Measurements from ENCODE around the gene SLC39A13.

Gene SLC39A13

GRCh38 chr11:47410370-47411264, 2.2 kb downstream of the SLC39A13 start:
- peaks cover 10% of the 10 kb centered on the region for H3F3A ChIP-seq (ENCODE audit: insufficient read depth, low read length)
- no peak for DNase-seq
- H3K4me2 ChIP-seq (ENCODE audit: low read depth, low read length): no peak overlapping the region
- H3K27me3 ChIP-seq (replicated peaks; ENCODE audit: insufficient read depth, low read length): no peaks in the 10 kb centered on the region
- H3K4me1 ChIP-seq (ENCODE audit: low read length): peaks cover 15% of the 10 kb centered on the region
- no peak overlapping the region for H3K4me3 ChIP-seq (ENCODE audit: low read length)
- no peak overlapping the region for H3K27ac ChIP-seq (ENCODE audit: low read length)
- H4K20me1 ChIP-seq (ENCODE audit: insufficient read depth, low read length): no peaks in the 10 kb centered on the region
- no peaks in the 10 kb centered on the region for H3K9me2 ChIP-seq (replicated peaks; ENCODE audit: insufficient read depth, low read length)
- no peak overlapping the region for H2AFZ ChIP-seq (ENCODE audit: low read length)
- H3K9me3 ChIP-seq (replicated peaks; ENCODE audit: insufficient read depth, low read length): no peaks in the 10 kb centered on the region
- H3K36me3 ChIP-seq (replicated peaks; ENCODE audit: insufficient read depth, low read length): no peaks in the 10 kb centered on the region
- no peaks in the 10 kb centered on the region for H3K79me2 ChIP-seq (ENCODE audit: low read length)
- no peak overlapping the region for H3K9ac ChIP-seq (ENCODE audit: low read length)
- TF ChIP-seq, protein P1, sequence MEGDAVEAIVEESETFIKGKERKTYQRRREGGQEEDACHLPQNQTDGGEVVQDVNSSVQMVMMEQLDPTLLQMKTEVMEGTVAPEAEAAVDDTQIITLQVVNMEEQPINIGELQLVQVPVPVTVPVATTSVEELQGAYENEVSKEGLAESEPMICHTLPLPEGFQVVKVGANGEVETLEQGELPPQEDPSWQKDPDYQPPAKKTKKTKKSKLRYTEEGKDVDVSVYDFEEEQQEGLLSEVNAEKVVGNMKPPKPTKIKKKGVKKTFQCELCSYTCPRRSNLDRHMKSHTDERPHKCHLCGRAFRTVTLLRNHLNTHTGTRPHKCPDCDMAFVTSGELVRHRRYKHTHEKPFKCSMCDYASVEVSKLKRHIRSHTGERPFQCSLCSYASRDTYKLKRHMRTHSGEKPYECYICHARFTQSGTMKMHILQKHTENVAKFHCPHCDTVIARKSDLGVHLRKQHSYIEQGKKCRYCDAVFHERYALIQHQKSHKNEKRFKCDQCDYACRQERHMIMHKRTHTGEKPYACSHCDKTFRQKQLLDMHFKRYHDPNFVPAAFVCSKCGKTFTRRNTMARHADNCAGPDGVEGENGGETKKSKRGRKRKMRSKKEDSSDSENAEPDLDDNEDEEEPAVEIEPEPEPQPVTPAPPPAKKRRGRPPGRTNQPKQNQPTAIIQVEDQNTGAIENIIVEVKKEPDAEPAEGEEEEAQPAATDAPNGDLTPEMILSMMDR (IDR thresholded peaks at IDR 0.05; ENCODE audit: low read length): no peak
- TF ChIP-seq EZH2 (optimal IDR thresholded peaks at IDR 0.05; ENCODE audit: low read depth, low read length) (no peak), EZH2phosphoT487 (IDR thresholded peaks at IDR 0.05; ENCODE audit: low read length) (no peak)

GRCh38 chr11:47411884-47412746, 3.7 kb downstream of the SLC39A13 start:
- no peaks in the 10 kb centered on the region for H3K9me2 ChIP-seq (replicated peaks; ENCODE audit: insufficient read depth, low read length)

GRCh38 chr11:47413351-47413750, 5.0 kb downstream of the SLC39A13 start:
- no peak overlapping the region for H3K4me2 ChIP-seq (ENCODE audit: low read depth, low read length)
- H3K4me3 ChIP-seq (ENCODE audit: low read length): no peak overlapping the region
- H3K9me2 ChIP-seq (replicated peaks; ENCODE audit: insufficient read depth, low read length): no peaks in the 10 kb centered on the region
- H3K9me3 ChIP-seq (replicated peaks; ENCODE audit: insufficient read depth, low read length): no peaks in the 10 kb centered on the region
- H2AFZ ChIP-seq (ENCODE audit: low read length): no peak overlapping the region
- DNase-seq: no peak
- H3K36me3 ChIP-seq (replicated peaks; ENCODE audit: insufficient read depth, low read length): no peaks in the 10 kb centered on the region
- no peak overlapping the region for H3K9ac ChIP-seq (ENCODE audit: low read length)
- H3F3A ChIP-seq (ENCODE audit: insufficient read depth, low read length): no peaks in the 10 kb centered on the region
- TF ChIP-seq EZH2phosphoT487 (IDR thresholded peaks at IDR 0.05; ENCODE audit: low read length) (no peak), EZH2 (optimal IDR thresholded peaks at IDR 0.05; ENCODE audit: low read depth, low read length) (no peak)
- TF ChIP-seq, protein P1 (IDR thresholded peaks at IDR 0.05; ENCODE audit: low read length): no peak
- H3K79me2 ChIP-seq (ENCODE audit: low read length): no peaks in the 10 kb centered on the region
- no peaks in the 10 kb centered on the region for H3K27me3 ChIP-seq (replicated peaks; ENCODE audit: insufficient read depth, low read length)
- H3K4me1 ChIP-seq (ENCODE audit: low read length): peaks cover 5% of the 10 kb centered on the region; the same call in 1 of the 2 replicates
- no peaks in the 10 kb centered on the region for H4K20me1 ChIP-seq (ENCODE audit: insufficient read depth, low read length)
- H3K27ac ChIP-seq (ENCODE audit: low read length): no peak overlapping the region

More at GRCh38 chr11:47411884-47412746, 3.7 kb downstream of the SLC39A13 start:
- peak; percentile 50 for DNase-seq
- no peaks in the 10 kb centered on the region for H3K79me2 ChIP-seq (ENCODE audit: low read length)
- H3K4me3 ChIP-seq (ENCODE audit: low read length): no peak overlapping the region
- H3K4me1 ChIP-seq (ENCODE audit: low read length): peaks cover 10% of the 10 kb centered on the region
- H3K27me3 ChIP-seq (replicated peaks; ENCODE audit: insufficient read depth, low read length): no peaks in the 10 kb centered on the region
- no peaks in the 10 kb centered on the region for H3K9me3 ChIP-seq (replicated peaks; ENCODE audit: insufficient read depth, low read length)
- TF ChIP-seq, protein P1 (IDR thresholded peaks at IDR 0.05; ENCODE audit: low read length): peak; percentile 90
- TF ChIP-seq EZH2phosphoT487 (IDR thresholded peaks at IDR 0.05; ENCODE audit: low read length): no peak
- H3F3A ChIP-seq (ENCODE audit: insufficient read depth, low read length): peaks cover 9% of the 10 kb centered on the region
- no peak overlapping the region for H3K27ac ChIP-seq (ENCODE audit: low read length)
- H3K36me3 ChIP-seq (replicated peaks; ENCODE audit: insufficient read depth, low read length): no peaks in the 10 kb centered on the region
- H2AFZ ChIP-seq (ENCODE audit: low read length): no peak overlapping the region
- H3K9ac ChIP-seq (ENCODE audit: low read length): no peak overlapping the region
- no peaks in the 10 kb centered on the region for H4K20me1 ChIP-seq (ENCODE audit: insufficient read depth, low read length)
- H3K4me2 ChIP-seq (ENCODE audit: low read depth, low read length): no peak overlapping the region
